ENCODE results near the gene MELK.

The MELK gene

GRCh38 chr9:36584620-36585460, 12.1 kb downstream of the MELK start:
- no peak for DNase-seq (ENCODE audit: low read depth)

- DNase-seq (ENCODE audit: low read depth), result no peak
Observed at GRCh38 chr9:36590231-36590630, 17.5 kb downstream of the MELK start.

GRCh38 chr9:36592801-36593583, 20.3 kb downstream of the MELK start:
- no peak for DNase-seq (ENCODE audit: low read depth)

GRCh38 chr9:36594213-36594612, 21.5 kb downstream of the MELK start:
- DNase-seq (ENCODE audit: low read depth), result no peak

- DNase-seq (ENCODE audit: low read depth), result peak; percentile 22
Observed at GRCh38 chr9:36597412-36598178, 24.9 kb downstream of the MELK start.

GRCh38 chr9:36598273-36598672, 25.6 kb downstream of the MELK start:
- DNase-seq (ENCODE audit: low read depth), result no peak

GRCh38 chr9:36603006-36603405, 30.3 kb downstream of the MELK start:
- no peak for DNase-seq (ENCODE audit: low read depth)

GRCh38 chr9:36609306-36609705, 36.6 kb downstream of the MELK start:
- DNase-seq (ENCODE audit: low read depth), result no peak

GRCh38 chr9:36622121-36622520, 49.4 kb downstream of the MELK start:
- no peak for DNase-seq (ENCODE audit: low read depth)

GRCh38 chr9:36623280-36623679, 50.6 kb downstream of the MELK start:
- DNase-seq (ENCODE audit: low read depth), result no peak

- DNase-seq (ENCODE audit: low read depth), result no peak
Observed at GRCh38 chr9:36625006-36625615, 52.4 kb downstream of the MELK start.

- peak; percentile 4 for DNase-seq (ENCODE audit: low read depth)
Observed at GRCh38 chr9:36632892-36633291, 60.2 kb downstream of the MELK start.

GRCh38 chr9:36637491-36638270, 65.0 kb downstream of the MELK start:
- no peak for DNase-seq (ENCODE audit: low read depth)

GRCh38 chr9:36640771-36641381, 68.2 kb downstream of the MELK start:
- no peak for DNase-seq (ENCODE audit: low read depth)

GRCh38 chr9:36642817-36643216, 70.1 kb downstream of the MELK start:
- DNase-seq (ENCODE audit: low read depth), result no peak

GRCh38 chr9:36656842-36657241, 84.1 kb downstream of the MELK start:
- DNase-seq (ENCODE audit: low read depth), result no peak

GRCh38 chr9:36659500-36659899, 86.8 kb downstream of the MELK start:
- no peak for DNase-seq (ENCODE audit: low read depth)

- no peak for DNase-seq (ENCODE audit: low read depth)
Observed at GRCh38 chr9:36664806-36665205, 92.1 kb downstream of the MELK start.

- no peak for DNase-seq (ENCODE audit: low read depth)
Observed at GRCh38 chr9:36665387-36665786, 92.7 kb downstream of the MELK start.

- DNase-seq (ENCODE audit: low read depth), result peak; percentile 67
Observed at GRCh38 chr9:36665921-36666431, 93.3 kb downstream of the MELK start.

GRCh38 chr9:36671561-36671960, 98.9 kb downstream of the MELK start:
- DNase-seq (ENCODE audit: low read depth), result no peak

Data from CMK (cell line).